Hepatocyte (in vitro differentiated cells): Measurements from ENCODE around the gene TPRA1. TPM values are rescaled to one million over a fixed set of nuclear protein-coding genes. Genes with fewer than 3 reads are reported as not detected.
A peak's percentile ranks its signal among the peaks of the same experiment; 100 is the strongest.

Experiments used
- DNase-seq: peaks from one replicate; pipeline ENCODE4 v3.0.0-alpha.2; 2016; ENCODE audit warnings: low spot score
- H2AFZ ChIP-seq: fragments of 200-600 bp; sonication (generic); 2 replicates; pipeline ENCODE4 v1.6.0; 2016; ENCODE audit warnings: antibody characterized with exemption, mild to moderate bottlenecking
- H3K27ac ChIP-seq: fragments of 200-600 bp; sonication (generic); 2 replicates; pipeline ENCODE4 v1.5.1; 2016; ENCODE audit warnings: mild to moderate bottlenecking
- H3K27me3 ChIP-seq: fragments of 200-600 bp; sonication (generic); 2 replicates; pipeline ENCODE4 v1.6.1; 2016
- H3K36me3 ChIP-seq: fragments of 200-600 bp; sonication (generic); replicated peaks from 2 replicates; pipeline ENCODE4 v1.5.1; 2016; ENCODE audit warnings: low read depth; ENCODE audit not compliant: insufficient read depth
- H3K4me1 ChIP-seq: fragments of 200-600 bp; sonication (generic); 2 replicates; pipeline ENCODE4 v1.5.1; 2016; ENCODE audit warnings: mild to moderate bottlenecking, moderate library complexity; ENCODE audit not compliant: insufficient read depth
- H3K4me2 ChIP-seq: fragments of 200-600 bp; sonication (generic); 2 replicates; pipeline ENCODE4 v1.6.0; 2016
- H3K4me3 ChIP-seq: fragments of 200-600 bp; sonication (generic); 2 replicates; pipeline ENCODE4 v1.5.1; 2016; ENCODE audit warnings: mild to moderate bottlenecking
- H3K79me2 ChIP-seq: fragments of 200-600 bp; sonication (generic); 2 replicates; pipeline ENCODE4 v1.6.0; 2017; ENCODE audit warnings: mild to moderate bottlenecking
- H3K9me2 ChIP-seq: fragments of 200-600 bp; sonication (generic); replicated peaks from 2 replicates; pipeline ENCODE4 v1.6.0; 2017; ENCODE audit warnings: mild to moderate bottlenecking; ENCODE audit not compliant: insufficient read depth
- H3K9me3 ChIP-seq: fragments of 200-600 bp; sonication (generic); 2 replicates; pipeline ENCODE4 v1.5.1; 2016; ENCODE audit warnings: low read depth, mild to moderate bottlenecking
- H4K20me1 ChIP-seq: fragments of 200-600 bp; sonication (generic); 2 replicates; pipeline ENCODE4 v1.6.0; 2016; ENCODE audit warnings: mild to moderate bottlenecking; ENCODE audit not compliant: insufficient read depth, poor library complexity, severe bottlenecking
- EZH2 ChIP-seq: fragments of 200-600 bp; sonication (generic); IDR thresholded peaks from 2 replicates; pipeline ENCODE4 v1.6.1; 2016; ENCODE audit warnings: antibody characterized with exemption, mild to moderate bottlenecking, borderline replicate concordance
- EZH2phosphoT487 ChIP-seq: fragments of 200-600 bp; sonication (generic); IDR thresholded peaks from one replicate; pipeline ENCODE4 v1.6.1; 2018; ENCODE audit warnings: antibody characterized with exemption, mild to moderate bottlenecking, low read depth, moderate library complexity; ENCODE audit not compliant: unreplicated experiment, severe bottlenecking
- WGBS: methylation state at CpG from one replicate; pipeline ENCODE4 v1.1.6; 2016; ENCODE audit warnings: low lambda C conversion rate; ENCODE audit errors: missing lambda C conversion rate; 5-methylcytosine and 5-hydroxymethylcytosine counted together
- polyA plus RNA-seq: library from polyadenylated mRNA; unstranded; fragments of >200 nt; fragmentation: Nextera tagmentation; extraction: Ambion mirVana; gene quantifications from 2 replicates; pipeline ENCODE4 v1.2.1, GENCODE V29; 2016
- total RNA-seq: library from RNA; depleted of rRNA; stranded (reverse); fragments of >200 nt; gene quantifications from 2 replicates; pipeline ENCODE4 v1.2.3, GENCODE V29; 2014
- TF ChIP-seq, protein P1 (sequence below): fragments of 200-600 bp; sonication (generic); IDR thresholded peaks from 2 replicates; pipeline ENCODE4 v1.5.1; 2016; ENCODE audit warnings: antibody characterized with exemption, mild to moderate bottlenecking; ENCODE audit not compliant: poor library complexity

TPRA1 gene
- total RNA-seq (39.9 and 41.0 TPM in 2 replicates), polyA plus RNA-seq (57.2 and 66.3 TPM in 2 replicates)

GRCh38 chr3:127590593-127591465 lies at the start of gene TPRA1:
Gene TPRA1 (minus strand): TSS chr3:127590733. CDS start chr3:127580146, 10,587 bp downstream.
- peaks cover 27% of the 10 kb centered on the region for H4K20me1 ChIP-seq
- peak within 1 kb of the TSS; percentile 87 for H3K27ac ChIP-seq
- peak within 1 kb of the TSS; percentile 65 for H2AFZ ChIP-seq
- DNase-seq: peak; percentile 96
- TF ChIP-seq, protein P1, sequence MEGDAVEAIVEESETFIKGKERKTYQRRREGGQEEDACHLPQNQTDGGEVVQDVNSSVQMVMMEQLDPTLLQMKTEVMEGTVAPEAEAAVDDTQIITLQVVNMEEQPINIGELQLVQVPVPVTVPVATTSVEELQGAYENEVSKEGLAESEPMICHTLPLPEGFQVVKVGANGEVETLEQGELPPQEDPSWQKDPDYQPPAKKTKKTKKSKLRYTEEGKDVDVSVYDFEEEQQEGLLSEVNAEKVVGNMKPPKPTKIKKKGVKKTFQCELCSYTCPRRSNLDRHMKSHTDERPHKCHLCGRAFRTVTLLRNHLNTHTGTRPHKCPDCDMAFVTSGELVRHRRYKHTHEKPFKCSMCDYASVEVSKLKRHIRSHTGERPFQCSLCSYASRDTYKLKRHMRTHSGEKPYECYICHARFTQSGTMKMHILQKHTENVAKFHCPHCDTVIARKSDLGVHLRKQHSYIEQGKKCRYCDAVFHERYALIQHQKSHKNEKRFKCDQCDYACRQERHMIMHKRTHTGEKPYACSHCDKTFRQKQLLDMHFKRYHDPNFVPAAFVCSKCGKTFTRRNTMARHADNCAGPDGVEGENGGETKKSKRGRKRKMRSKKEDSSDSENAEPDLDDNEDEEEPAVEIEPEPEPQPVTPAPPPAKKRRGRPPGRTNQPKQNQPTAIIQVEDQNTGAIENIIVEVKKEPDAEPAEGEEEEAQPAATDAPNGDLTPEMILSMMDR: peak; percentile 37
- no peak for TF ChIP-seq EZH2
- no peaks in the 10 kb centered on the region for H3K36me3 ChIP-seq
- WGBS: under 1% methylated on average over 55 of the region's 72 CpGs
- H3K27me3 ChIP-seq: no peaks in the 10 kb centered on the region
- no peaks in the 10 kb centered on the region for H3K9me3 ChIP-seq
- H3K4me2 ChIP-seq: peak within 1 kb of the TSS; percentile 93
- H3K4me3 ChIP-seq: peak within 1 kb of the TSS; percentile 41
- H3K9me2 ChIP-seq: no peaks in the 10 kb centered on the region
- H3K4me1 ChIP-seq: peaks cover 14% of the 10 kb centered on the region
- peaks cover 41% of the 10 kb centered on the region for H3K79me2 ChIP-seq

DNA sequence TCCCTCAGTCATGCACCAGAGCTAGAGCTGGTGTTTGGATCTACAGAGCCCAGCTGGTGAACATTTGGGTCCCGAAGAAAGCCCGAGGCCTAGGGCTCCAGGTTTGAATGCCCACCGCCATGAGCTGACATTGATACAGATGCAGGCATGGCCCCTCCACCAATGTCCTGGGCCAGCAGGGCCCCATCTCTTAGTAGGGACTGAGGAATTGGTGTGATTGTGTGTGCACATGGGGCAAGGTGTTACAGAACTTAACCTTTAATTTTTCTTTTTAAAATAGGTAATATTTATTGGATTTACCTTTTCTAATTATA lies 49.5 kb upstream of the TPRA1 start:
- no peak overlapping the region for H3K4me2 ChIP-seq
- H2AFZ ChIP-seq: no peak overlapping the region
- no peaks in the 10 kb centered on the region for H3K36me3 ChIP-seq
- H3K27me3 ChIP-seq: no peaks in the 10 kb centered on the region
- no peaks in the 10 kb centered on the region for H3K9me2 ChIP-seq
- WGBS: 91% methylated on average over 3 of the region's 3 CpGs
- no peaks in the 10 kb centered on the region for H3K9me3 ChIP-seq
- TF ChIP-seq EZH2phosphoT487 (no peak), EZH2 (no peak)
- TF ChIP-seq, protein P1: no peak
- H3K4me1 ChIP-seq: no peaks in the 10 kb centered on the region
- no peak for DNase-seq
- no peaks in the 10 kb centered on the region for H3K79me2 ChIP-seq
- H4K20me1 ChIP-seq: no peaks in the 10 kb centered on the region
- H3K27ac ChIP-seq: no peak overlapping the region
- H3K4me3 ChIP-seq: no peak overlapping the region

- H3K9me2 ChIP-seq: no peaks in the 10 kb centered on the region
- no peaks in the 10 kb centered on the region for H3K9me3 ChIP-seq
- no peaks in the 10 kb centered on the region for H3K27me3 ChIP-seq
- H3K27ac ChIP-seq: no peak overlapping the region
- H3K4me2 ChIP-seq: no peak overlapping the region
- no peaks in the 10 kb centered on the region for H3K36me3 ChIP-seq
- TF ChIP-seq, protein P1: no peak
- TF ChIP-seq EZH2phosphoT487: no peak
- no peak for TF ChIP-seq EZH2
- no peak for DNase-seq
- no peak overlapping the region for H3K4me3 ChIP-seq
- 94% methylated on average over 5 of the region's 5 CpGs for WGBS
- no peaks in the 10 kb centered on the region for H3K4me1 ChIP-seq
- H2AFZ ChIP-seq: no peak overlapping the region
- no peaks in the 10 kb centered on the region for H3K79me2 ChIP-seq
- H4K20me1 ChIP-seq: no peaks in the 10 kb centered on the region
These were observed 48.9 kb upstream of the TPRA1 start for GRCh38 chr3:127639173-127640041.
